GM12801 (cell line): ENCODE results near the gene SLC27A3.

Experiments used
- TF ChIP-seq, protein P1 (sequence below): IDR thresholded peaks from one replicate; pipeline ENCODE4 v1.5.1; 2011; ENCODE audit warnings: control low read depth; ENCODE audit not compliant: insufficient read length; ENCODE audit errors: extremely low read depth

The SLC27A3 gene

GRCh38 chr1:153774026-153774595 lies 1.1 kb upstream of the SLC27A3 start:
- TF ChIP-seq, protein P1, sequence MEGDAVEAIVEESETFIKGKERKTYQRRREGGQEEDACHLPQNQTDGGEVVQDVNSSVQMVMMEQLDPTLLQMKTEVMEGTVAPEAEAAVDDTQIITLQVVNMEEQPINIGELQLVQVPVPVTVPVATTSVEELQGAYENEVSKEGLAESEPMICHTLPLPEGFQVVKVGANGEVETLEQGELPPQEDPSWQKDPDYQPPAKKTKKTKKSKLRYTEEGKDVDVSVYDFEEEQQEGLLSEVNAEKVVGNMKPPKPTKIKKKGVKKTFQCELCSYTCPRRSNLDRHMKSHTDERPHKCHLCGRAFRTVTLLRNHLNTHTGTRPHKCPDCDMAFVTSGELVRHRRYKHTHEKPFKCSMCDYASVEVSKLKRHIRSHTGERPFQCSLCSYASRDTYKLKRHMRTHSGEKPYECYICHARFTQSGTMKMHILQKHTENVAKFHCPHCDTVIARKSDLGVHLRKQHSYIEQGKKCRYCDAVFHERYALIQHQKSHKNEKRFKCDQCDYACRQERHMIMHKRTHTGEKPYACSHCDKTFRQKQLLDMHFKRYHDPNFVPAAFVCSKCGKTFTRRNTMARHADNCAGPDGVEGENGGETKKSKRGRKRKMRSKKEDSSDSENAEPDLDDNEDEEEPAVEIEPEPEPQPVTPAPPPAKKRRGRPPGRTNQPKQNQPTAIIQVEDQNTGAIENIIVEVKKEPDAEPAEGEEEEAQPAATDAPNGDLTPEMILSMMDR, result no peak

DNA sequence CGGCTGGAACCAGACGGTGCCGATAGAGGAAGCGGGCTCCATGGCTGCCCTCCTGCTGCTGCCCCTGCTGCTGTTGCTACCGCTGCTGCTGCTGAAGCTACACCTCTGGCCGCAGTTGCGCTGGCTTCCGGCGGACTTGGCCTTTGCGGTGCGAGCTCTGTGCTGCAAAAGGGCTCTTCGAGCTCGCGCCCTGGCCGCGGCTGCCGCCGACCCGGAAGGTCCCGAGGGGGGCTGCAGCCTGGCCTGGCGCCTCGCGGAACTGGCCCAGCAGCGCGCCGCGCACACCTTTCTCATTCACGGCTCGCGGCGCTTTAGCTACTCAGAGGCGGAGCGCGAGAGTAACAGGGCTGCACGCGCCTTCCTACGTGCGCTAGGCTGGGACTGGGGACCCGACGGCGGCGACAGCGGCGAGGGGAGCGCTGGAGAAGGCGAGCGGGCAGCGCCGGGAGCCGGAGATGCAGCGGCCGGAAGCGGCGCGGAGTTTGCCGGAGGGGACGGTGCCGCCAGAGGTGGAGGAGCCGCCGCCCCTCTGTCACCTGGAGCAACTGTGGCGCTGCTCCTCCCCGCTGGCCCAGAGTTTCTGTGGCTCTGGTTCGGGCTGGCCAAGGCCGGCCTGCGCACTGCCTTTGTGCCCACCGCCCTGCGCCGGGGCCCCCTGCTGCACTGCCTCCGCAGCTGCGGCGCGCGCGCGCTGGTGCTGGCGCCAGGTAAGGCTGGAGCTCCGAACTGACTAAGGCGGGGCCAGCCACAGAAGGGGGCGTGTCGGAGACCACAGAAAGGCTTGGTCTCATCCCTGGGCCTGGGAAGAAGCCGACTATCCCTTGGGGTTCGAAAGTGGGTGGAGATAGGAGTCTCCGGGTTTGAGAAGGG lies 486 bp downstream of the SLC27A3 start:
- TF ChIP-seq, protein P1, result no peak

- TF ChIP-seq, protein P1, result no peak
These were observed 1.1 kb downstream of the SLC27A3 start for GRCh38 chr1:153776352-153776751.

- TF ChIP-seq, protein P1, result no peak
These were observed 1.7 kb downstream of the SLC27A3 start for GRCh38 chr1:153776845-153777370.

- TF ChIP-seq, protein P1, result no peak
These were observed 2.4 kb downstream of the SLC27A3 start for GRCh38 chr1:153777648-153778047.

GRCh38 chr1:153778051-153778823 lies 3.0 kb downstream of the SLC27A3 start:
- TF ChIP-seq, protein P1, result no peak
